ENCODE measurements around the gene NDUFS2. TPM values are rescaled to one million over a fixed set of nuclear protein-coding genes. Genes with fewer than 3 reads are reported as not detected.

Gene NDUFS2
- total and polyA plus RNA-seq, 10 of the 15 experiments (the other 5 are each of a cell fraction or from before 2014, with no cell fraction given), result 66.5 to 215 (median 148) TPM

GRCh38 chr1:161164901-161165610 is 37.1 kb upstream of the NDUFS2 start:
- peaks cover 3% of the 10 kb centered on the region for H3K79me2 ChIP-seq (ENCODE audit: control insufficient read depth, insufficient read depth, low read length)
- 56% methylated on average over 14 of the region's 14 CpGs for WGBS (ENCODE audit: insufficient coverage, insufficient replicate concordance, low lambda C conversion rate, missing lambda C conversion rate)
- RAD21 ChIA-PET (ENCODE audit: unreplicated experiment), result interaction anchor here (0.6 to 4.8 kb wide), 15 partner anchors 11 to 218 kb away, joined by 3 to 34 read pairs (median 6); partner anchors contain the start of genes ARHGAP30, B4GALT3, DEDD and NDUFS2
- CTCF ChIA-PET, result interaction anchor here (0.6 to 5.0 kb wide), 21 partner anchors 8 to 224 kb away, joined by 3 to 60 read pairs (median 11); partner anchors contain the start of genes B4GALT3, CFAP126, DEDD and KLHDC9
- H3K9ac ChIP-seq (ENCODE audit: control insufficient read depth, insufficient read depth, low read length), result peak overlapping the region; percentile 68
- peaks cover 11% of the 10 kb centered on the region for H3K4me1 ChIP-seq (ENCODE audit: control insufficient read depth, insufficient read depth, low read length)
- FAIRE-seq (no peak), ATAC-seq (no peak), DNase-seq (ENCODE audit: low read depth, low spot score) (no peak)
- no peaks in the 10 kb centered on the region for H3K9me3 ChIP-seq (replicated peaks; ENCODE audit: control insufficient read depth, insufficient read depth, low read length)
- intact Hi-C loops (cut with micrococcal nuclease; ENCODE audit: unreplicated experiment) (no loop called here), in situ Hi-C loops (cut with MboI) (no loop called here)
- SMC1A ChIA-PET (ENCODE audit: uncharacterized antibody, unreplicated experiment), result interaction anchor here (0.7 to 3.5 kb wide), 18 partner anchors 10 to 217 kb away, joined by 3 to 18 read pairs (median 6); partner anchors contain the start of genes APOA2, B4GALT3, CFAP126 and NDUFS2
- no TSS peak for BruUV-seq (replicated peaks)
- H3K27ac ChIP-seq (ENCODE audit: control insufficient read depth, insufficient read depth), result 0 out of 2 replicates have a peak overlapping the region, but pooled peaks have one; percentile 54
- H3K4me2 ChIP-seq (ENCODE audit: control insufficient read depth, insufficient read depth), result peak overlapping the region; percentile 99
- POLR2A ChIA-PET, result interaction anchor here (0.5 to 2.9 kb wide), 13 partner anchors 10 to 596 kb away, joined by 3 to 17 read pairs (median 4); partner anchors contain the start of genes ARHGAP30 and TOMM40L
- peak overlapping the region; percentile 67 for H3K4me3 ChIP-seq
- no peaks in the 10 kb centered on the region for H4K20me1 ChIP-seq (ENCODE audit: control insufficient read depth, insufficient read depth)
- no peak overlapping the region for H2AFZ ChIP-seq (ENCODE audit: control insufficient read depth, low read depth, low read length)
- H3K36me3 ChIP-seq (ENCODE audit: control insufficient read depth in 2 of 2, insufficient read depth in 2 of 2, low read length in 1 of 2), result peaks cover 0 to 10% of the 10 kb centered on the region in 2 experiments; a peak in 2 of 4 replicates
- no peak for TF ChIP-seq KAT2A (conservative IDR thresholded peaks at IDR 0.05; ENCODE audit: control insufficient read depth, low read depth, low read length)
- no peak for TF ChIP-seq NR2C2 (IDR thresholded peaks at IDR 0.05; ENCODE audit: borderline replicate concordance, control insufficient read depth, insufficient read length, low read depth)
- no peak for TF ChIP-seq GABPA (IDR thresholded peaks at IDR 0.05; ENCODE audit: low read depth)
- TF ChIP-seq JUND (IDR thresholded peaks at IDR 0.05; ENCODE audit: low read depth, low read length), result no peak
- TF ChIP-seq NR2F1 (conservative IDR thresholded peaks at IDR 0.05), result no peak
- TF ChIP-seq TAF1 (IDR thresholded peaks at IDR 0.05; ENCODE audit: borderline replicate concordance, low read depth, low read length), result no peak
- no peak for TF ChIP-seq ETV6 (conservative IDR thresholded peaks at IDR 0.05 in 1 of 2, IDR thresholded peaks at IDR 0.05 in 1 of 2; ENCODE audit: borderline replicate concordance in 1 of 2, low read depth in 1 of 2)
- TF ChIP-seq, protein P1, sequence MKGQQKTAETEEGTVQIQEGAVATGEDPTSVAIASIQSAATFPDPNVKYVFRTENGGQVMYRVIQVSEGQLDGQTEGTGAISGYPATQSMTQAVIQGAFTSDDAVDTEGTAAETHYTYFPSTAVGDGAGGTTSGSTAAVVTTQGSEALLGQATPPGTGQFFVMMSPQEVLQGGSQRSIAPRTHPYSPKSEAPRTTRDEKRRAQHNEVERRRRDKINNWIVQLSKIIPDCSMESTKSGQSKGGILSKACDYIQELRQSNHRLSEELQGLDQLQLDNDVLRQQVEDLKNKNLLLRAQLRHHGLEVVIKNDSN (IDR thresholded peaks at IDR 0.05; ENCODE audit: borderline replicate concordance, extremely low read length, insufficient read depth, low read depth, low read length), result no peak
- no peak for TF ChIP-seq CEBPB (IDR thresholded peaks at IDR 0.05; ENCODE audit: borderline replicate concordance in 1 of 2, low read depth in 2 of 2, low read length in 2 of 2)
- no peak for TF ChIP-seq IKZF1 (conservative IDR thresholded peaks at IDR 0.05)
- no peak for TF ChIP-seq MAX (IDR thresholded peaks at IDR 0.05; ENCODE audit: low read depth, low read length)
- TF ChIP-seq, protein P2, sequence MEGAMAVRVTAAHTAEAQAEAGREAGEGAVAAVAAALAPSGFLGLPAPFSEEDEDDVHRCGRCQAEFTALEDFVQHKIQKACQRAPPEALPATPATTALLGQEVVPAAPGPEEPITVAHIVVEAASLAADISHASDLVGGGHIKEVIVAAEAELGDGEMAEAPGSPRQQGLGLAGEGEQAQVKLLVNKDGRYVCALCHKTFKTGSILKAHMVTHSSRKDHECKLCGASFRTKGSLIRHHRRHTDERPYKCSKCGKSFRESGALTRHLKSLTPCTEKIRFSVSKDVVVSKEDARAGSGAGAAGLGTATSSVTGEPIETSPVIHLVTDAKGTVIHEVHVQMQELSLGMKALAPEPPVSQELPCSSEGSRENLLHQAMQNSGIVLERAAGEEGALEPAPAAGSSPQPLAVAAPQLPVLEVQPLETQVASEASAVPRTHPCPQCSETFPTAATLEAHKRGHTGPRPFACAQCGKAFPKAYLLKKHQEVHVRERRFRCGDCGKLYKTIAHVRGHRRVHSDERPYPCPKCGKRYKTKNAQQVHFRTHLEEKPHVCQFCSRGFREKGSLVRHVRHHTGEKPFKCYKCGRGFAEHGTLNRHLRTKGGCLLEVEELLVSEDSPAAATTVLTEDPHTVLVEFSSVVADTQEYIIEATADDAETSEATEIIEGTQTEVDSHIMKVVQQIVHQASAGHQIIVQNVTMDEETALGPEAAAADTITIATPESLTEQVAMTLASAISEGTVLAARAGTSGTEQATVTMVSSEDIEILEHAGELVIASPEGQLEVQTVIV (IDR thresholded peaks at IDR 0.05; ENCODE audit: borderline replicate concordance, partially characterized antibody), result no peak
- no peak for TF ChIP-seq YY1 (IDR thresholded peaks at IDR 0.05; ENCODE audit: low read depth, low read length)
- TF ChIP-seq ELK1 (IDR thresholded peaks at IDR 0.05; ENCODE audit: low read depth, low read length), result no peak
- TF ChIP-seq JUNB (IDR thresholded peaks at IDR 0.05), result no peak
- TF ChIP-seq ZZZ3 (IDR thresholded peaks at IDR 0.05; ENCODE audit: control insufficient read depth, insufficient read length, low read depth), result no peak
- TF ChIP-seq PML (IDR thresholded peaks at IDR 0.05; ENCODE audit: low read length), result no peak
- no peak for TF ChIP-seq ZNF207 (IDR thresholded peaks at IDR 0.05; ENCODE audit: borderline replicate concordance)
- H3K27me3 ChIP-seq (replicated peaks in 1 of 2; ENCODE audit: control insufficient read depth in 2 of 2, insufficient read depth in 2 of 2, low read length in 1 of 2), result no peaks in the 10 kb centered on the region
